Naive B cell (primary cell): ENCODE results near the gene BRI3BP. TPM values are rescaled to one million over a fixed set of nuclear protein-coding genes. Genes with fewer than 3 reads are reported as not detected.
"Not testable (repeated sequence)": the region's sequence is repeated elsewhere in the genome, so short reads cannot be mapped to it uniquely, and the experiment has no call there.

Experiments used
- ATAC-seq, 2 donors: fragments of 150-1000 bp; cut with Tn5 transposase; 2 replicates each; pipeline ENCODE4 v1.10.0; 2021; ENCODE audit warnings: low read depth in 2 of 2, mild to moderate bottlenecking in 2 of 2, moderate library complexity in 2 of 2
- DNase-seq: peaks from one replicate; pipeline ENCODE4 v3.0.0; 2022
- H3K27ac Mint-ChIP-seq, 6 donors: one replicate each; pipeline ENCODE4 v1.8.0; 2020 to 2022; ENCODE audit warnings: mild to moderate bottlenecking in 6 of 6, mixed read lengths in 6 of 6, moderate library complexity in 5 of 6, inconsistent platforms in 2 of 6
- H3K27me3 Mint-ChIP-seq, 3 donors: one replicate each; pipeline ENCODE4 v1.8.0; 2021 to 2022; ENCODE audit warnings: mixed read lengths in 3 of 3, mild to moderate bottlenecking in 1 of 3
- H3K36me3 Mint-ChIP-seq, 2 donors: one replicate each; pipeline ENCODE4 v1.8.0; 2020 to 2022; ENCODE audit warnings: mixed read lengths in 2 of 2, inconsistent platforms in 1 of 2, mild to moderate bottlenecking in 1 of 2
- H3K4me1 Mint-ChIP-seq, 3 donors: one replicate each; pipeline ENCODE4 v1.8.0; 2020 to 2022; ENCODE audit warnings: mixed read lengths in 3 of 3, inconsistent platforms in 1 of 3, mild to moderate bottlenecking in 1 of 3, moderate library complexity in 1 of 3
- H3K4me3 Mint-ChIP-seq, 8 donors: one replicate each; pipeline ENCODE4 v1.8.0; 2020 to 2022; ENCODE audit warnings: mild to moderate bottlenecking in 8 of 8, mixed read lengths in 8 of 8, moderate library complexity in 8 of 8, inconsistent platforms in 2 of 8
- H3K9me3 Mint-ChIP-seq, 7 donors: one replicate each; pipeline ENCODE4 v1.8.0; 2020 to 2022; ENCODE audit warnings: mixed read lengths in 7 of 7, mild to moderate bottlenecking in 5 of 7, inconsistent platforms in 2 of 7, moderate library complexity in 1 of 7
- polyA plus RNA-seq, 6 donors: library from polyadenylated mRNA; unstranded; fragments of 300-500 nt; fragmentation: Illumina TruSeq; gene quantifications; one replicate each; pipeline ENCODE4 v1.2.3, GENCODE V29; 2021; ENCODE audit warnings: low read depth in 6 of 6

The BRI3BP gene
- polyA plus RNA-seq, 6 donors from 2014 or later = 4.0 to 12.1 (median 9.2) TPM

DNA sequence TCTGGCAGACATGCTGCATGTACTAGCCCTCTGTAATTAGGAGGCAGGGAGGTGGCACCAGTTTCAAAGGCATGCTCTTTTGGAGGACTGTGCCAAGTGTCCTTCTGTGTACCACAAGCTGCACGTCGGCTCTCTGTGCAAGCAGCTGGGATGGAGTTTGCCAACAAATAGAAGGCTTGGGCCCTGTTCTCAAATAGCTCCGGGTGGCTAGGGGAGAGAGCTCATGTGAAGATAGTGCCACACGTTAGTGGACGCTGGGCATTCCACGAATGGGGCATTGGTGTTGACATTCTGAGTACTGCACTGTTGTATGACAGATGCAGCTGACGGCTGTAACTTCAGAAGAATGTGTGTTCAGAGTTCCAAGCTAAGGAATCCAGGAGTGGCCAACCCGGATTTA lies 76.2 kb downstream of the BRI3BP start:
- Mint-ChIP-seq H3K4me3 (peak overlapping the region in 1 of 8 donors; percentile 77), H3K9me3 (no peaks in the 10 kb centered on the region), H3K27me3 (no peaks in the 10 kb centered on the region), H3K36me3 (no peaks in the 10 kb centered on the region), H3K27ac (no peak overlapping the region), H3K4me1 (peaks cover 15 to 24% (median 18%) of the 10 kb centered on the region in 3 donors)
- ATAC-seq (no peak), DNase-seq (no peak)

DNA sequence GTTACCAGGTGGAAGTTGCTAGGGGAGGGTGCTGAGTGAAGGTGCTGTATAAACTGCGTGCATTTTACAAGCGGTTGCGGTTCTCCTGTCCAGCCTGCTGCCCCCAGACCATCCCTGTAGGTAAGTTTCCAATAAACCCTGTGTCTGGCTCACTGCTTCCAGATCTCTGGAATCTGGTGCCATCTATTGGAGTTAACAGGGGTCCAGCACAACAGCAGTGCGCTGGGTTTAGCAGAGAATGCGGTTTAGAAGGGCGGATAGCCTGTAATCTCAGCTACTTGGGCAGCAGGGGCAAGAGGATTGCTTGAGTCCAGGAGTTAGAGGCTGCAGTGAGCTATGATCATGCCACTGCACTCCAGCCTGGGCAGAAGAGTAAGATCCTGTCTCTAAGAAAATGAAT lies 76.7 kb downstream of the BRI3BP start:
- H3K27me3 Mint-ChIP-seq = no peaks in the 10 kb centered on the region
- no peaks in the 10 kb centered on the region for H3K9me3 Mint-ChIP-seq
- no peak overlapping the region for H3K27ac Mint-ChIP-seq
- no peak for DNase-seq
- H3K36me3 Mint-ChIP-seq = no peaks in the 10 kb centered on the region
- H3K4me3 Mint-ChIP-seq = no peak overlapping the region
- no peak for ATAC-seq
- peaks cover 11 to 22% (median 13%) of the 10 kb centered on the region in 3 donors for H3K4me1 Mint-ChIP-seq

DNA sequence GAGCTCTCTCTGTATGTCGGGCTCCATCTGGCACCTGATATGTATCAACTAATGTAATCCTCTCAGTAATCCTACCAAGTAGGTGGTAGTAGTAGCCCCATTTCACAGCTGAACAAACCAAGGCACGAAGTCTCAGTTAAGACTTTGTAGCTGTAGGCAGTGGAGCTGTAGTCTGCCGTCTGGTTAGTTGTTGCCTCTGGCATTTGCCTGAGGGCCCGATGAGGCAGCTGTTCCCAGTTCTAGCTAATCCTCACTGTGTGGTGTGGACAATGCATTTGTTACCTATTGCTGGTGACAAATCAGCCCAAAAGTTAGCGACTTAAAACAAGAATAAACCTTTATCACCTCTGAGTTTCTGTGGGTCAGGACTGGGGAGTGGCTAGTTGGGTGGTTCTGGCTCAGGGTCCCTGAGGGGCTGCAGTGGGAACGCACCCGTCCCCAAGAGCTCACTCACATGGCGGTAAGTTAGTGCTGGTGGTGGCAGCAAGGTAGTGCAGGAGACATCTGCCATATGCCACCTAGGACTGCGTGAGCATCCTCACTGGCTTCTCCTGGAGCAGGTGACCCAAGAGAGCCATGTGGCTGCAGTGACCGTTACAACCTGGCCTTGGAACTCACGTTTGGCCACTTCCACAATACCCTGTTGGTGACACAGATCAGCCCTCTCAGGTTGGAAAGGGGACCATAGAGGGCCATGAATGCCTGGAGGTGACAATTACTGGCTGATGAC lies 77.4 kb downstream of the BRI3BP start:
- Mint-ChIP-seq H3K9me3 (no peaks in the 10 kb centered on the region), H3K36me3 (peaks cover 0 to 1% of the 10 kb centered on the region in 2 donors), H3K27me3 (no peaks in the 10 kb centered on the region), H3K4me1 (peaks cover 11 to 21% (median 12%) of the 10 kb centered on the region in 3 donors), H3K4me3 (no peak overlapping the region), H3K27ac (no peak overlapping the region)
- ATAC-seq (no peak), DNase-seq (no peak)

DNA sequence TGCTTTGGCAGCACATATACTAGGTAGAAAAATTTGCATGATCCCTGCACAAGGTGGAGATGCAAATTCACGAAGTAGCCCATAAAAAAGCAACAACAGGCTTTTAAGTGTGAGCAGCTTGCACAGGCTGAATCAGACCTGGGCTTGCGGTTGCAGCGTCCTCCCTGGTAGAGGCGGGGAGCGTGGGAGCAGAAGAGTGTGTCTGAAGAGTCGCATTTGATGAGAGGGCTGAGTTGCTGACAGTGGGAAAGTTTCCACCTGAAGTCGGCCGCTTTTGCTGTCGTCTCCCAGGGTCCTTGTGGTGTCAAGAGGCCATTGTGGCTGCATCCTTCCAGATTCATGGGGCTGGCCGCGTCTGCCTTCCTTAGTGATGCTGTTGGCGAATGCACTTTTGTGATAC lies 78.0 kb downstream of the BRI3BP start:
- no peak for DNase-seq
- ATAC-seq = no peak
- peaks cover 5 to 8% of the 10 kb centered on the region in 2 donors for H3K36me3 Mint-ChIP-seq
- no peaks in the 10 kb centered on the region for H3K9me3 Mint-ChIP-seq
- no peak overlapping the region for H3K4me3 Mint-ChIP-seq
- no peak overlapping the region for H3K27ac Mint-ChIP-seq
- peaks cover 6 to 16% (median 7%) of the 10 kb centered on the region in 3 donors for H3K4me1 Mint-ChIP-seq
- H3K27me3 Mint-ChIP-seq = no peaks in the 10 kb centered on the region

DNA sequence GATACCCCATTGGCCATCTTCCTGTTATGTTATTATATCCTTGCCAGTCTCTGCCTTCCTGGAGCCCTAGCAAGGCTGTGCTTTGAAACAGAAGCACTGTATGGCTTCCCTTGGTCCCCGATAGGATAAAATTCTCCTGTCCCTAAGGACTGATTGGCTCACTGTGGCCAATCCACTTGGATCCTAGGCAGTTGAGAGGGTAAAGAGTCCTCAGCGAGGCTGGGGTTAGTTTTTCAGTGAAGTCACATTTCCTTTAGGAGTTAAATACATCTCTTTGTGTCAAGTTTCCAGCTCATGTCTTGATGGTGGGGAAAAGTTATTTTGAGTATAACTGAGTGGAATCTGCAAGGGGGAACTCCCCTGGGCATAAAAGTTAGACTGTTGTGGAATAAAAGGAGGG lies 79.1 kb downstream of the BRI3BP start:
- Mint-ChIP-seq H3K36me3 (peaks cover 6 to 9% of the 10 kb centered on the region in 2 donors), H3K4me3 (no peak overlapping the region), H3K4me1 (peaks cover 0 to 7% (median 0%) of the 10 kb centered on the region in 3 donors), H3K27ac (peak overlapping the region in 1 of 6 donors; percentile 83), H3K27me3 (no peaks in the 10 kb centered on the region), H3K9me3 (no peaks in the 10 kb centered on the region)
- no peak for ATAC-seq
- DNase-seq = no peak

DNA sequence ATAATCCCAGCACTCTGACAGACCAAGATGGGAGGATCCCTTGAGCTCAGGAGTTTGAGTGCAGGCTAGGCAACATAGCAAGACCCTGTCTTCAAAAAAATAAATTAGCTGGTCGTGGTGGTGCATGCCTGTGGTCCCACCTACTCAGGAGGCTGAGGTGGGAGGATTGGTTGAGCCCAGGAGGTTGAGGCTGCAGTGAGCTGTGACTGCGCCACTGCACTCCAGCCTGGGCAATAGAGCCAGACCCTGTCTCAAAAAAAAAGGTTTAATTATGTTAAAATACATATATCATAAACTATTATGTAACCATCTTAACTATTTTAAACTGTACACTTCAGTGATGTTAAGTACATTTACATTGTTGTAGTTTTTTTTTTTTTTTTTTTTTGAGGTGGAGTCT lies 80.8 kb downstream of the BRI3BP start:
- not testable (repeated sequence) for DNase-seq, ATAC-seq, H3K27ac Mint-ChIP-seq, H3K27me3 Mint-ChIP-seq, H3K4me1 Mint-ChIP-seq, H3K9me3 Mint-ChIP-seq, H3K4me3 Mint-ChIP-seq, H3K36me3 Mint-ChIP-seq

DNA sequence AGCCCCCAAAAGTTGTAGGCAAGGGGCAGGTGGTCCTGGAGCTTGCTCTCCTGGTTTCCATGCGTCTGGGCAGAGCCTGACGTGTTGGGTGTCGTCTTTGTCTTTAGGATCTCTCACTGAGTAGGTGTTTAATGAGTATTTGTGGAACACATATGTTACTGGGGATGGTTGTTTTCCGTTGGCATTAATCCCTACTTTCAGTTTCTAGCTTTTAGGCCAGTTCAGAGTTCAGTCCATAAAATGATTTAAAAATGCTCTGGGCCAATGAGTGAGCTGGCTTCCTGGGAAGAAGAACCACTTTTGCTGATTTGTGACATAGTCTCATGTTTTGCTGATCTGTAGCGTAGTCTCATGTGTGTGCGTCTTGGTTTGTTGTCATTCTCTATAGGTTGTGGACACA lies 82.7 kb downstream of the BRI3BP start:
- H3K4me1 Mint-ChIP-seq = peaks cover 0 to 2% (median 0%) of the 10 kb centered on the region in 3 donors
- DNase-seq (no peak), ATAC-seq (no peak)
- H3K4me3 Mint-ChIP-seq = no peak overlapping the region
- peaks cover 6 to 15% of the 10 kb centered on the region in 2 donors for H3K36me3 Mint-ChIP-seq
- no peaks in the 10 kb centered on the region for H3K9me3 Mint-ChIP-seq
- no peaks in the 10 kb centered on the region for H3K27me3 Mint-ChIP-seq
- no peak overlapping the region for H3K27ac Mint-ChIP-seq

DNA sequence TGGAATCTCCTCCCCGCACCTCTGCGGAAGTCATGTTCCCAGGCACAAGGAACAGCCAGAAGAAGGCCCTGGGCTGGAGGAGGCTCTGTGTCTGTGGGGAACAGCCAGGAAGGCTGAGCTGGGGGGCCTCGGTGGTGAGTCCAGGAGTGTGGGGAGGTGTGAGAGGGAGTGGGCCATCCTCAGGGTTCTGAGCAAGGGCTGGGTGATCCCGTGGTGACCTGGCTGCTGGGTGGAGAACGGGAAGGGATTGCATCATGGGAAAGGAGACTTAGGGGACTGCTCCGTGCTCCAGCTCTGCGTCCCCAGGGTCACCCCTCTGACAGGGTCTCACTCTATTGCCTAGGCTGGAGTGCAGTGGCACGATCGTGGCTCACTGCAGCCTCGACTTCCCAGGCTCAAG lies 85.6 kb downstream of the BRI3BP start:
- Mint-ChIP-seq H3K4me3 (no peak overlapping the region), H3K36me3 (peaks cover 6 to 15% of the 10 kb centered on the region in 2 donors), H3K4me1 (no peaks in the 10 kb centered on the region), H3K9me3 (no peaks in the 10 kb centered on the region), H3K27me3 (no peaks in the 10 kb centered on the region), H3K27ac (no peak overlapping the region)
- no peak for ATAC-seq
- DNase-seq = no peak

DNA sequence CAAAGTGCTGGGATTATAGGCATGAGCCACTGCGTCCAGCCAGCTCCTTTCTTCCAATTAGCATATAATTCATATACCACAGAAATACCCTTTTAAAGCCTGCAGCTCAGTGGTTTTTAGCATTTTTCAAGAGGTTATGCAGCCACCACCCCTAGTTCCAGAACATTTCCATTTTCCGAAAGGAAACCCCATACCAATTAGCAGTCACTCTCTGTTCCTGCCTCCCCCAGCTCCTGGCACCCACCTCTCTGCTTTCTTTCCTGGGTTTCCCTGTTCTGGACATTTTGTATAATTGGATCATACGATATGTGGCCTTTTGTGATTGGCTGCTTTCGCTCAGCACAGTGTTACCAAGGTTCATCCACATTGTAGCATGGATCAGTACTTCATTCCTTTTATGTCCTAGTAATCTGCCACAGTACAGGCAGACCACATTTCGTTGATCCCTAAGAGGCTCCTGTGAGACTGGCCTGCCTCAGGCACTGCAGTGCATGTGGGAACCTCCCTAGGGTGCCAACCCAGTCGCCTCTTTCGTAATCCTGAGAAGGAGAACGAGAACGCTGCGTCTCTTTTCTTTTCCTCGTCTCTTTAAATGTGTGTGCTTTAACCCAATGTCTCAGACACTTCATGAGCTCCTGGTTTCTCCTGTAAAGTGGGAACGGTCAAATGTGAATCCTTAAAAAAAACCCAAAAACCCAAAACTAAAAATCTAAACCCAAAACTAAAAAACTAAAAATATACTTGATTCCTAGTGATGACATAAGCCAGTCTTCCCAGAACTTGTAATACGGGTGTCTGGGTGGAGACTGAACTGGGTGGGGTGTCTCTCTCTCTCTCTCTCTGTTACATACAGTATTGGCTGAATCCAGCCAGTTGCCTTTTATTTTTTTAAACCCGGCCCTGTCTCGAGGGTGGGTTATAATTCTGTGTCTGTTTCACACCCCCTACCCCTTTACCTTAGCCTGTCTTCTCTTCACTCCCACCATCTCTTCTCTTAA lies 86.5 kb downstream of the BRI3BP start:
- Mint-ChIP-seq H3K9me3 (no peaks in the 10 kb centered on the region), H3K4me1 (no peaks in the 10 kb centered on the region), H3K36me3 (peaks cover 6 to 15% of the 10 kb centered on the region in 2 donors), H3K27me3 (no peaks in the 10 kb centered on the region), H3K27ac (no peak overlapping the region), H3K4me3 (no peak overlapping the region)
- DNase-seq (no peak), ATAC-seq (no peak)

Other genes with a start within 250 kb of the BRI3BP start
- gene SCARB1, start 129.8 kb upstream of the BRI3BP start, polyA plus RNA-seq = 10 to 100 TPM in 4 of 6 donors, 1 to 10 TPM in 2; 4.1 to 20.8 (median 12.1) TPM
- gene UBC, start 79.0 kb upstream of the BRI3BP start, polyA plus RNA-seq = 1,000 to 10,000 TPM in 5 of 6 donors, 100 to 1,000 TPM in 1; 741 to 1,939 (median 1,380) TPM
- gene DHX37, start 4.5 kb upstream of the BRI3BP start, polyA plus RNA-seq = 1 to 10 TPM; 1.2 to 6.8 (median 4.3) TPM
- gene AACS, start 71.8 kb downstream of the BRI3BP start, polyA plus RNA-seq = 10 to 100 TPM in 1 of 6 donors, 1 to 10 TPM in 5; 4.9 to 12.1 (median 7.5) TPM
- gene TMEM132B, start 192.7 kb downstream of the BRI3BP start, polyA plus RNA-seq = not detected